Measurements from ENCODE around the gene ACYP1. TPM values are rescaled to one million over a fixed set of nuclear protein-coding genes. Genes with fewer than 3 reads are reported as not detected.

Gene ACYP1
- total and polyA plus RNA-seq, 2 donors (not counting 3 experiments of a cell fraction or from before 2014, with no cell fraction given): 30.2 to 37.5 TPM

GRCh38 chr14:75003250-75004027 lies 60.4 kb downstream of the ACYP1 start:
- H3K79me2 ChIP-seq (ENCODE audit: control insufficient read depth, insufficient read depth, low read length): peaks cover 37% of the 10 kb centered on the region
- dilution Hi-C loops (cut with MboI; ENCODE audit: extremely low pct_ligation_motif_present, low sequenced_read_pairs): no loop called here
- H3K36me3 ChIP-seq (ENCODE audit: control insufficient read depth in 2 of 2, extremely low read depth in 1 of 2, insufficient read depth in 2 of 2, low read length in 2 of 2): peaks cover 13 to 16% of the 10 kb centered on the region in 2 experiments
- TF ChIP-seq POLR2A (IDR thresholded peaks at IDR 0.05; ENCODE audit: low read depth, low read length) (peak; percentile 60), MYC (IDR thresholded peaks at IDR 0.05; ENCODE audit: low read depth, low read length) (no peak), CTCF (IDR thresholded peaks at IDR 0.05; ENCODE audit: extremely low read depth in 1 of 2, insufficient read depth in 1 of 2, low read depth in 1 of 2, low read length in 2 of 2) (no peak)
- H3K4me3 ChIP-seq (replicated peaks in 1 of 3; ENCODE audit: insufficient read depth in 1 of 3, low read depth in 1 of 3, low read length in 3 of 3): peak overlapping the region; percentile 43 to 76 (median 59)
- H3K27ac ChIP-seq (ENCODE audit: insufficient read depth, low read depth, low read length): peak overlapping the region; percentile 64
- ChIA-PET CTCF (interaction anchor here (0.8 to 2.6 kb wide), 17 partner anchors 8 to 97 kb away, joined by 3 to 23 read pairs (median 3); partner anchors contain the start of genes ACYP1, PGF, RPS6KL1 and ZC2HC1C), POLR2A (interaction anchor here (1.0 to 1.8 kb wide), 5 partner anchors 8 to 54 kb away, joined by 3 to 7 read pairs (median 3); partner anchors contain the start of gene PGF)
- peak overlapping the region; percentile 74 for H3K9ac ChIP-seq (replicated peaks; ENCODE audit: extremely low read depth, insufficient read depth, low read length)
- FAIRE-seq (peak; percentile 77), DNase-seq (ENCODE audit: low read depth, low spot score) (peak; percentile 42)
- H3K9me3 ChIP-seq (replicated peaks; ENCODE audit: control insufficient read depth, insufficient read depth, low read length): no peaks in the 10 kb centered on the region
- no peaks in the 10 kb centered on the region for H3K9me1 ChIP-seq (replicated peaks; ENCODE audit: control insufficient read depth, extremely low read depth, insufficient read depth, low read length)
- H2AFZ ChIP-seq (ENCODE audit: low read depth, low read length): no peak overlapping the region
- H3K4me1 ChIP-seq (ENCODE audit: control insufficient read depth, extremely low read depth, insufficient read depth, low read length): peaks cover 26% of the 10 kb centered on the region
- H3K27me3 ChIP-seq (ENCODE audit: control insufficient read depth in 2 of 2, insufficient read depth in 2 of 2, low read length in 2 of 2): no peaks in the 10 kb centered on the region
- H3K4me2 ChIP-seq (ENCODE audit: insufficient read depth, low read length): peak overlapping the region; percentile 90
- no peaks in the 10 kb centered on the region for H4K20me1 ChIP-seq (replicated peaks; ENCODE audit: control insufficient read depth, extremely low read depth, insufficient read depth, low read length)
- TSS peak; percentile 50 for BruUV-seq (replicated peaks)
- intact Hi-C loops (cut with micrococcal nuclease): loop anchor here (1.0 to 5.0 kb wide), 5 partner anchors 8 to 64 kb away; partner anchors contain the start of genes PGF and ZC2HC1C

Small RNA genes lying within 50 kb of the gene (small RNA-seq; reads per million reads assigned to genes)
- not detected for gene RNU6-689P (ENCODE audit: insufficient read depth, insufficient read length, low read depth, low replicate concordance)

Other genes with a start within 250 kb of the ACYP1 start
- gene PROX2, start 187.9 kb downstream of the ACYP1 start, total RNA-seq: not detected in 2 replicates
- gene PROX2, start 187.9 kb downstream of the ACYP1 start, polyA plus RNA-seq: 0.01 TPM in 1 of 2 replicates, not detected in the other
- 105 and 110 TPM in 2 replicates for gene DLST, start 182.1 kb downstream of the ACYP1 start, total RNA-seq
- gene DLST, start 182.1 kb downstream of the ACYP1 start, polyA plus RNA-seq: 91.0 and 98.4 TPM in 2 replicates
- 23.8 and 25.6 TPM in 2 replicates for gene RPS6KL1, start 140.8 kb downstream of the ACYP1 start, total RNA-seq
- gene RPS6KL1, start 140.8 kb downstream of the ACYP1 start, polyA plus RNA-seq: 10.2 TPM in 2 replicates
- 206 and 254 TPM in 2 replicates for gene PGF, start 108.4 kb downstream of the ACYP1 start, total RNA-seq
- gene PGF, start 108.4 kb downstream of the ACYP1 start, polyA plus RNA-seq: 89.0 and 102 TPM in 2 replicates
- gene EIF2B2, start 61.1 kb downstream of the ACYP1 start, total RNA-seq: 97.0 and 103 TPM in 2 replicates
- 143 and 146 TPM in 2 replicates for gene EIF2B2, start 61.1 kb downstream of the ACYP1 start, polyA plus RNA-seq
- gene MLH3, start 12.6 kb downstream of the ACYP1 start, total RNA-seq: 14.6 and 16.5 TPM in 2 replicates
- gene MLH3, start 12.6 kb downstream of the ACYP1 start, polyA plus RNA-seq: 4.6 and 4.8 TPM in 2 replicates
- 0.91 and 3.6 TPM in 2 replicates for gene ZC2HC1C, start 5.6 kb upstream of the ACYP1 start, total RNA-seq
- gene ZC2HC1C, start 5.6 kb upstream of the ACYP1 start, polyA plus RNA-seq: 0.72 and 0.84 TPM in 2 replicates
- 65.1 and 69.6 TPM in 2 replicates for gene NEK9, start 63.0 kb upstream of the ACYP1 start, total RNA-seq
- 22.1 and 25.1 TPM in 2 replicates for gene NEK9, start 63.0 kb upstream of the ACYP1 start, polyA plus RNA-seq
- 313 and 338 TPM in 2 replicates for gene TMED10, start 112.6 kb upstream of the ACYP1 start, total RNA-seq
- gene TMED10, start 112.6 kb upstream of the ACYP1 start, polyA plus RNA-seq: 320 and 342 TPM in 2 replicates
- gene FOS, start 214.8 kb upstream of the ACYP1 start, total RNA-seq: 9.2 and 63.2 TPM in 2 replicates
- gene FOS, start 214.8 kb upstream of the ACYP1 start, polyA plus RNA-seq: 41.6 and 55.6 TPM in 2 replicates